ENCODE data around the gene TRABD2B. TPM values are rescaled to one million over a fixed set of nuclear protein-coding genes. Genes with fewer than 3 reads are reported as not detected.

Gene TRABD2B
- total RNA-seq, 1 experiment from 2014 or later = 0.96 TPM

- no TSS peak for BruUV-seq (replicated peaks)
- no peaks in the 10 kb centered on the region for H3K9me3 Mint-ChIP-seq (ENCODE audit: unreplicated experiment)
- POLR2A ChIA-PET = interaction anchor here (0.6 kb wide), 1 partner anchor 198 kb away, joined by 3 read pairs; no protein-coding TSS in a partner anchor
- CTCF ChIA-PET = interaction anchor here (0.6 to 2.1 kb wide), 5 partner anchors 22 to 415 kb away, joined by 3 to 6 read pairs (median 5); no protein-coding TSS in a partner anchor
- intact Hi-C loops (cut with micrococcal nuclease) = no loop called here
- H3K27ac Mint-ChIP-seq (ENCODE audit: low read depth, unreplicated experiment) = no peak overlapping the region
- H3K36me3 Mint-ChIP-seq (ENCODE audit: insufficient read depth, unreplicated experiment) = no peaks in the 10 kb centered on the region
- H3K27me3 Mint-ChIP-seq (ENCODE audit: insufficient read depth, unreplicated experiment) = no peaks in the 10 kb centered on the region
- TF ChIP-seq, protein P1, sequence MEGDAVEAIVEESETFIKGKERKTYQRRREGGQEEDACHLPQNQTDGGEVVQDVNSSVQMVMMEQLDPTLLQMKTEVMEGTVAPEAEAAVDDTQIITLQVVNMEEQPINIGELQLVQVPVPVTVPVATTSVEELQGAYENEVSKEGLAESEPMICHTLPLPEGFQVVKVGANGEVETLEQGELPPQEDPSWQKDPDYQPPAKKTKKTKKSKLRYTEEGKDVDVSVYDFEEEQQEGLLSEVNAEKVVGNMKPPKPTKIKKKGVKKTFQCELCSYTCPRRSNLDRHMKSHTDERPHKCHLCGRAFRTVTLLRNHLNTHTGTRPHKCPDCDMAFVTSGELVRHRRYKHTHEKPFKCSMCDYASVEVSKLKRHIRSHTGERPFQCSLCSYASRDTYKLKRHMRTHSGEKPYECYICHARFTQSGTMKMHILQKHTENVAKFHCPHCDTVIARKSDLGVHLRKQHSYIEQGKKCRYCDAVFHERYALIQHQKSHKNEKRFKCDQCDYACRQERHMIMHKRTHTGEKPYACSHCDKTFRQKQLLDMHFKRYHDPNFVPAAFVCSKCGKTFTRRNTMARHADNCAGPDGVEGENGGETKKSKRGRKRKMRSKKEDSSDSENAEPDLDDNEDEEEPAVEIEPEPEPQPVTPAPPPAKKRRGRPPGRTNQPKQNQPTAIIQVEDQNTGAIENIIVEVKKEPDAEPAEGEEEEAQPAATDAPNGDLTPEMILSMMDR (IDR thresholded peaks at IDR 0.05; ENCODE audit: unreplicated experiment) = no peak
- no peak overlapping the region for H3K4me3 Mint-ChIP-seq (ENCODE audit: unreplicated experiment)
- peak; percentile 10 for DNase-seq (ENCODE audit: unreplicated experiment)
- peaks cover 14% of the 10 kb centered on the region for H3K4me1 Mint-ChIP-seq (ENCODE audit: insufficient read depth, unreplicated experiment)
Measured at GRCh38 chr1:47759936-47760629, 237.1 kb downstream of the TRABD2B start.

DNA sequence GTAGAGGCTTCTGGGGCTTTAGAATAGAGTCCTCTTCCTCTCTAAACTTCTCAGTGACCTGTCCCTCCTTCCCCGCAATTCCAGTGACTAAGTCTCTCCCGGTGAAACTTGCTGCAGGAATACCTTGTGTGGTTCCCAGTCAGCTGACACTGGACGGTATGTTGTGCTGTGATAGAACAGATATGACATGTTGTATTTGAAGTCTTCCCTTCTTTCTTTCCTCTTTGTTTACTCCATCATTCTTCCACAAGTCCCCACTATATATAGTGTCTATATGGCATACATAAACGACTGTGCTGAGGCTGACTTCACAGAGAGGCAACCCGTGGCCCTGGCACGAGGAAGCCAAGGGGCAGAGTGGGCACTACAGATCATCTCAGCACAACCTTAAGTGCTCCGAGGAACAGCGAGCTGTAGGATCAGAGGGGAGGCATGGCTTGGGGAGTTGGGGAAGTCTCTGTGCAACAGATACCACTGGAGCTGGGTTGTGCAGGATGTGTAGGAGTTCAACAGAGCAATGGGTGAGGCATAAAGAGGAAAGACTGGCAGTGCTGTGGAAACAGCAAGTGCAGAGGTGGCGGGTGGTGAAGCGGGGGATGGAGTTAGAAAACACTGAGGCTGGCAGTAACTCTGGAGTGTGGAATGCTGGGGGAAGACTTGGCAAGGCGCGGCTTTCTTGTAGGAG, 237.8 kb downstream of the TRABD2B start:
- BruUV-seq (replicated peaks) = no TSS peak
- Mint-ChIP-seq H3K4me3 (ENCODE audit: unreplicated experiment) (no peak overlapping the region), H3K4me1 (ENCODE audit: insufficient read depth, unreplicated experiment) (peaks cover 14% of the 10 kb centered on the region), H3K27me3 (ENCODE audit: insufficient read depth, unreplicated experiment) (no peaks in the 10 kb centered on the region), H3K36me3 (ENCODE audit: insufficient read depth, unreplicated experiment) (no peaks in the 10 kb centered on the region), H3K9me3 (ENCODE audit: unreplicated experiment) (no peaks in the 10 kb centered on the region), H3K27ac (ENCODE audit: low read depth, unreplicated experiment) (no peak overlapping the region)
- TF ChIP-seq, protein P1 (IDR thresholded peaks at IDR 0.05; ENCODE audit: unreplicated experiment) = no peak
- ChIA-PET POLR2A (no interaction called here), CTCF (interaction anchor here (0.7 to 2.1 kb wide), 4 partner anchors 22 to 249 kb away, joined by 3 to 6 read pairs (median 4); no protein-coding TSS in a partner anchor)
- DNase-seq (ENCODE audit: unreplicated experiment) = peak; percentile 11
- intact Hi-C loops (cut with micrococcal nuclease) = no loop called here

DNA sequence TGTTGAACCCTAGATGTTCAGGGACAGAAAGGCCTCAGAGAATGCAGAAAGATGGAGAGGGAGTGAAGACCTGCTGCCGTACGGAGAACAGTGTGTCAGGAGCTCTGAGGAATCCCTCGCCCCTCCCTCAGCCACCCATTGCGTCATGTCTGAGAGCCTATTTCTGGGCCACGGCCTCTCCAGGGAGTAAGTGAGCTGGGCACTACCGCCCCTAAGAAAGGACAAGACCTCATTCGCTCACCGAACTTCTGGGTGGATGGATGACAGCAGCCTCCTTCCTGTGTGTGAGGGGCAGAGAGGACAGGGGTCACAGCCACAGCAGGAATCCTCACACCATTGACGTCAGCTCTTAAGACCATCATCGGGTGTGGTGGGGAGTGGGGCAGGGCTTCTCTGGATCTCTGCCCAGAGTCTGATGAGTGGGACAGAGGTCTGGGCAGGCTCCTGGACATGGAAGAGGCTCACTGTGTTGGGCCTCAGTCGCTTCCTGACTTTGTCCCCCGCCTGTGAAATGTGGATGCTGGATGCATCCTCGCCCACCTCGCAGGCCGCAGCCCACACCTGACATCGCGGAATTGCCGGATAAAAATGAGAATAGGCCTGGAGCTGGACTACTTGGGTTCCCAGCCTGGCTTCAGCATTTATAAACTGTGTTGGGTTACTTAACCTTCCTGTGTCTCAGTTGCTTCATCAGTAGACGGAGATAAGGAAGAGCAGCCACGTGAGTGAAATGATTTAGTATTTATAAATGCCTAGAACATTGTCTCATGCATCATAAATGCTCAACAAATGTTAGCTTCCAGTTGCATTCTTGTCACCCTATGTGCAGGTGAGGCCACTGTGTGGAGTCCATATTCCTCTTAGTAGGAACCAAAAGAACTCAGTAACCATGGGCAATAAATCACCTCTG, 238.6 kb downstream of the TRABD2B start:
- Mint-ChIP-seq H3K27ac (ENCODE audit: low read depth, unreplicated experiment) (no peak overlapping the region), H3K4me3 (ENCODE audit: unreplicated experiment) (no peak overlapping the region), H3K36me3 (ENCODE audit: insufficient read depth, unreplicated experiment) (no peaks in the 10 kb centered on the region), H3K4me1 (ENCODE audit: insufficient read depth, unreplicated experiment) (peaks cover 10% of the 10 kb centered on the region), H3K27me3 (ENCODE audit: insufficient read depth, unreplicated experiment) (no peaks in the 10 kb centered on the region), H3K9me3 (ENCODE audit: unreplicated experiment) (no peaks in the 10 kb centered on the region)
- ChIA-PET POLR2A (interaction anchor here (0.6 kb wide), 2 partner anchors 39 to 243 kb away, joined by 3 read pairs; no protein-coding TSS in a partner anchor), CTCF (interaction anchor here (1.2 kb wide), 1 partner anchor 21 kb away, joined by 3 read pairs; no protein-coding TSS in a partner anchor)
- BruUV-seq (replicated peaks) = no TSS peak
- intact Hi-C loops (cut with micrococcal nuclease) = no loop called here
- TF ChIP-seq, protein P1 (IDR thresholded peaks at IDR 0.05; ENCODE audit: unreplicated experiment) = no peak
- peak; percentile 73 for DNase-seq (ENCODE audit: unreplicated experiment)
